Liver (tissue), 9 donors: ENCODE measurements around the gene HOXD4. TPM values are rescaled to one million over a fixed set of nuclear protein-coding genes. Genes with fewer than 3 reads are reported as not detected.

ENCODE experiments used
- DNase-seq: peaks from one replicate; pipeline ENCODE4 v3.0.0-alpha.2; 2017; ENCODE audit warnings: low spot score
- H3K27ac ChIP-seq, 2 donors: one replicate each; pipeline ENCODE4 v1.7.0; 2013; ENCODE audit warnings: inconsistent platforms in 2 of 2, low read length in 2 of 2, control low read depth in 1 of 2, low read depth in 1 of 2, mild to moderate bottlenecking in 1 of 2
- H3K27me3 ChIP-seq, 4 donors: one replicate each; pipeline versions ENCODE4 v1.6.1 to v1.7.0; 2013; ENCODE audit warnings: low read length in 3 of 4, inconsistent platforms in 1 of 4, mild to moderate bottlenecking in 1 of 4, moderate library complexity in 1 of 4; ENCODE audit not compliant: control insufficient read depth in 4 of 4, insufficient read depth in 4 of 4
- H3K36me3 ChIP-seq, 4 donors: one replicate each; pipeline versions ENCODE4 v1.6.1 to v1.7.0; 2013; ENCODE audit warnings: low read length in 3 of 4, mild to moderate bottlenecking in 3 of 4, low read depth in 1 of 4, moderate library complexity in 1 of 4; ENCODE audit not compliant: control insufficient read depth in 4 of 4, insufficient read depth in 3 of 4
- H3K4me1 ChIP-seq, 4 donors: one replicate each; pipeline versions ENCODE4 v1.6.1 to v1.7.0; 2013; ENCODE audit warnings: low read length in 3 of 4, mild to moderate bottlenecking in 3 of 4, moderate library complexity in 1 of 4; ENCODE audit not compliant: control insufficient read depth in 4 of 4, insufficient read depth in 4 of 4
- H3K4me3 ChIP-seq, 3 donors: one replicate each; pipeline versions ENCODE4 v1.6.1 to v1.7.0; 2013; ENCODE audit warnings: low read length in 3 of 3, control low read depth in 1 of 3, low read depth in 1 of 3, mild to moderate bottlenecking in 1 of 3
- H3K9ac ChIP-seq, 2 donors: one replicate each; pipeline ENCODE4 v1.7.0; 2013; ENCODE audit warnings: low read length in 2 of 2, mild to moderate bottlenecking in 2 of 2, moderate library complexity in 2 of 2, control low read depth in 1 of 2, low read depth in 1 of 2
- H3K9me3 ChIP-seq, 4 donors: one replicate each; pipeline versions ENCODE4 v1.6.1 to v1.7.0; 2013; ENCODE audit warnings: low read length in 3 of 4; ENCODE audit not compliant: control insufficient read depth in 4 of 4
- EGR1 ChIP-seq, 2 donors: IDR thresholded peaks; 2 replicates each; pipeline ENCODE4 v1.6.1; 2016 to 2018; ENCODE audit warnings: antibody characterized with exemption in 2 of 2, low read depth in 2 of 2
- FOXA1 ChIP-seq: IDR thresholded peaks from 2 replicates; pipeline ENCODE4 v1.6.1; 2016; ENCODE audit warnings: antibody characterized with exemption
- FOXA2 ChIP-seq: IDR thresholded peaks from 2 replicates; pipeline ENCODE4 v1.6.1; 2016; ENCODE audit warnings: antibody characterized with exemption
- GABPA ChIP-seq, 2 donors: IDR thresholded peaks in 1 of 2; conservative IDR thresholded peaks in 1 of 2; 2 replicates each; pipeline ENCODE4 v1.6.1; 2016; ENCODE audit warnings: antibody characterized with exemption in 2 of 2, mild to moderate bottlenecking in 1 of 2, moderate library complexity in 1 of 2
- HNF4A ChIP-seq, 2 donors: conservative IDR thresholded peaks; 2 replicates each; pipeline ENCODE4 v1.6.1; 2016; ENCODE audit warnings: antibody characterized with exemption in 2 of 2, mild to moderate bottlenecking in 2 of 2
- HNF4G ChIP-seq: IDR thresholded peaks from 2 replicates; pipeline ENCODE4 v1.6.1; 2016; ENCODE audit warnings: antibody characterized with exemption
- JUND ChIP-seq, 2 donors: IDR thresholded peaks; 2 replicates each; pipeline ENCODE4 v1.6.1; 2016; ENCODE audit warnings: antibody characterized with exemption in 2 of 2
- MAX ChIP-seq: IDR thresholded peaks from 2 replicates; pipeline ENCODE4 v1.6.1; 2016; ENCODE audit warnings: antibody characterized with exemption
- NR2F2 ChIP-seq: IDR thresholded peaks from 2 replicates; pipeline ENCODE4 v1.6.1; 2016; ENCODE audit warnings: antibody characterized with exemption
- RAD21 ChIP-seq, 2 donors: IDR thresholded peaks; 2 replicates each; pipeline ENCODE4 v1.6.1; 2016; ENCODE audit warnings: antibody characterized with exemption in 2 of 2, mild to moderate bottlenecking in 2 of 2
- REST ChIP-seq: IDR thresholded peaks from 2 replicates; pipeline ENCODE4 v1.6.1; 2016; ENCODE audit warnings: antibody characterized with exemption, mild to moderate bottlenecking
- RXRA ChIP-seq, 2 donors: IDR thresholded peaks; 2 replicates each; pipeline ENCODE4 v1.6.1; 2017 to 2018; ENCODE audit warnings: antibody characterized with exemption in 2 of 2, mild to moderate bottlenecking in 1 of 2
- SP1 ChIP-seq: IDR thresholded peaks from 2 replicates; pipeline ENCODE4 v1.6.1; 2018; ENCODE audit warnings: antibody characterized with exemption, mild to moderate bottlenecking
- TAF1 ChIP-seq: conservative IDR thresholded peaks from 2 replicates; pipeline ENCODE4 v1.6.1; 2016; ENCODE audit warnings: antibody characterized with exemption, mild to moderate bottlenecking
- YY1 ChIP-seq: IDR thresholded peaks from 2 replicates; pipeline ENCODE4 v1.6.1; 2016; ENCODE audit warnings: antibody characterized with exemption, mild to moderate bottlenecking
- ZBTB33 ChIP-seq: IDR thresholded peaks from 2 replicates; pipeline ENCODE4 v1.6.1; 2016; ENCODE audit warnings: antibody characterized with exemption
- WGBS: extraction: QIAGEN DNeasy Blood & Tissue Kit; methylation state at CpG from one replicate; pipeline ENCODE4 v1.1.7; 2013; 5-methylcytosine and 5-hydroxymethylcytosine counted together
- polyA plus RNA-seq, 2 donors: library from polyadenylated mRNA; stranded (reverse) in 1 of 2; unstranded in 1 of 2; fragments of 200-250 nt in 1 of 2; fragments of >200 nt in 1 of 2; fragmentation: Nextera tagmentation in 1 of 2; extraction: Ambion mirVana in 1 of 2; gene quantifications; one replicate each; pipeline versions ENCODE4 v1.2.1 to v1.2.3, GENCODE V29; 2013 to 2015
- total RNA-seq, 2 donors: library from RNA; depleted of rRNA; stranded (reverse); fragments of >200 nt; gene quantifications; one replicate each; pipeline ENCODE4 v1.2.3, GENCODE V29; 2014
- donor health status: healthy.
- donor health status: healthy.
- donor health status: healthy.
- donor health status: healthy.
- donor health status: healthy.

The HOXD4 gene
- total and polyA plus RNA-seq, 4 donors: not detected

- Histone ChIP-seq H3K27me3 (peaks cover 8 to 66% (median 24%) of the 10 kb centered on the region in 4 donors), H3K9me3 (peaks cover 0 to 11% (median 0%) of the 10 kb centered on the region in 4 donors), H3K9ac (no peak overlapping the region), H3K36me3 (no peaks in the 10 kb centered on the region), H3K4me1 (peaks cover 2 to 14% (median 6%) of the 10 kb centered on the region in 4 donors), H3K4me3 (peak overlapping the region in 1 of 3 donors; percentile 44), H3K27ac (no peak overlapping the region)
- TF ChIP-seq REST (no peak), FOXA2 (no peak), NR2F2 (no peak)
- 5% methylated on average over 43 of the region's 43 CpGs for WGBS
- DNase-seq: no peak
Observed at GRCh38 chr2:176129813-176130146, 21.6 kb upstream of the HOXD4 start.

GRCh38 chr2:176130147-176130956, 21.0 kb upstream of the HOXD4 start:
- DNase-seq: no peak
- Histone ChIP-seq H3K27ac (no peak overlapping the region), H3K4me3 (peak overlapping the region in 1 of 3 donors; percentile 44), H3K36me3 (no peaks in the 10 kb centered on the region), H3K4me1 (peaks cover 2 to 14% (median 6%) of the 10 kb centered on the region in 4 donors), H3K27me3 (peaks cover 5 to 65% (median 25%) of the 10 kb centered on the region in 4 donors), H3K9me3 (peaks cover 0 to 11% (median 0%) of the 10 kb centered on the region in 4 donors), H3K9ac (no peak overlapping the region)
- no peak for TF ChIP-seq RXRA (IDR thresholded peaks at IDR 0.05)
- no peak for TF ChIP-seq HNF4A (conservative IDR thresholded peaks at IDR 0.05)
- no peak for TF ChIP-seq SP1
- TF ChIP-seq ZBTB33: no peak
- no peak for TF ChIP-seq MAX
- TF ChIP-seq FOXA1: no peak
- no peak for TF ChIP-seq TAF1
- TF ChIP-seq EGR1 (IDR thresholded peaks at IDR 0.05; ENCODE audit: low read depth in 2 of 2): no peak
- no peak for TF ChIP-seq GABPA (IDR thresholded peaks at IDR 0.05 in 1 of 2, conservative IDR thresholded peaks at IDR 0.05 in 1 of 2)
- no peak for TF ChIP-seq NR2F2
- TF ChIP-seq FOXA2: no peak
- no peak for TF ChIP-seq REST
- TF ChIP-seq JUND (IDR thresholded peaks at IDR 0.05): no peak
- no peak for TF ChIP-seq YY1
- TF ChIP-seq RAD21 (IDR thresholded peaks at IDR 0.05): no peak
- TF ChIP-seq HNF4G: no peak
- 4% methylated on average over 100 of the region's 100 CpGs for WGBS
